ENCODE measurements around the gene DRAM2. TPM values are rescaled to one million over a fixed set of nuclear protein-coding genes. Genes with fewer than 3 reads are reported as not detected.

The DRAM2 gene
- polyA plus RNA-seq, 1 of the 3 experiments (the other 2 are of a cell fraction), result 19.2 TPM

DNA sequence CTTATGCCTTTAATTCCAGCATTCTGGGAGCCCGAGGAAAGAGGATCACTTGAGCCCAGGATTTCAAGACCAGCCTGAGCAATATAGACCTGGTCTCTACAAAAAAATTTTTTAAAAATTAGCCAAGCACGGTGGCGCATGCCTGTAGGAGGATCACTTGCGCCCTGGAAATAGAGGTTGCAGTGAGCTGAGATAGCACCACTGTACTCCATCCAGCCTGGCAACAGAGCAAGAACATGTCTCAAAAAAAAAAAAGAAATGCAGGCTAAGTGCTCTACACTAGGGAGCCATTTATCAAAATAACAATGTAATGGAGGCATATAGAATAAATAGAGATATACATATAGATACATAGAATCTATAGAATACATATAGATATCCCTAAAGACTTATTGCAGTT lies 23.5 kb upstream of the DRAM2 start:
- CTCF ChIA-PET, result no interaction called here
- Histone ChIP-seq H3K4me3 (ENCODE audit: low read depth in 2 of 2, low read length in 1 of 2) (no peak overlapping the region), H3K4me2 (no peak overlapping the region), H3K36me3 (replicated peaks in 1 of 2; ENCODE audit: control insufficient read depth in 1 of 2, insufficient read depth in 2 of 2, low read length in 1 of 2) (peaks cover 39 to 57% of the 10 kb centered on the region in 2 experiments), H3K4me1 (ENCODE audit: control insufficient read depth in 1 of 2, insufficient read depth in 2 of 2, low read depth in 1 of 2, low read length in 1 of 2) (peaks cover 3 to 5% of the 10 kb centered on the region in 2 experiments; a peak in 3 of 4 replicates), H3K9me3 (no peaks in the 10 kb centered on the region), H3K9me2 (0 out of 2 replicates have a peak, but pooled peaks cover 5% of the 10 kb centered on the region), H2AFZ (ENCODE audit: low read depth) (no peak overlapping the region), H3K27me3 (ENCODE audit: insufficient read depth) (no peaks in the 10 kb centered on the region), H3K27ac (ENCODE audit: low read depth in 2 of 2, low read length in 1 of 2) (no peak overlapping the region), H3F3A (replicated peaks; ENCODE audit: insufficient read depth) (peaks cover 4% of the 10 kb centered on the region), H3K9ac (no peak overlapping the region), H3K79me2 (ENCODE audit: insufficient read depth) (peaks cover 7% of the 10 kb centered on the region), H4K20me1 (ENCODE audit: insufficient read depth) (no peaks in the 10 kb centered on the region)
- POLR2A ChIA-PET, result no interaction called here
- 100% methylated on average over 4 of the region's 4 CpGs for WGBS (ENCODE audit: low lambda C conversion rate)
- TF ChIP-seq FOXM1 (IDR thresholded peaks at IDR 0.05; ENCODE audit: low read depth) (no peak), TEAD4 (IDR thresholded peaks at IDR 0.05; ENCODE audit: borderline replicate concordance, insufficient read depth) (no peak), RCOR1 (IDR thresholded peaks at IDR 0.05; ENCODE audit: low read length) (no peak), RXRA (IDR thresholded peaks at IDR 0.05; ENCODE audit: borderline replicate concordance, low read depth) (no peak), POLR2AphosphoS5 (IDR thresholded peaks at IDR 0.05; ENCODE audit: low read depth, low read length) (no peak), CHD2 (IDR thresholded peaks at IDR 0.05; ENCODE audit: low read length, partially characterized antibody) (no peak)
- TF ChIP-seq, protein P1, sequence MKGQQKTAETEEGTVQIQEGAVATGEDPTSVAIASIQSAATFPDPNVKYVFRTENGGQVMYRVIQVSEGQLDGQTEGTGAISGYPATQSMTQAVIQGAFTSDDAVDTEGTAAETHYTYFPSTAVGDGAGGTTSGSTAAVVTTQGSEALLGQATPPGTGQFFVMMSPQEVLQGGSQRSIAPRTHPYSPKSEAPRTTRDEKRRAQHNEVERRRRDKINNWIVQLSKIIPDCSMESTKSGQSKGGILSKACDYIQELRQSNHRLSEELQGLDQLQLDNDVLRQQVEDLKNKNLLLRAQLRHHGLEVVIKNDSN (IDR thresholded peaks at IDR 0.05; ENCODE audit: borderline replicate concordance, low read depth), result no peak
- TF ChIP-seq, protein P2, sequence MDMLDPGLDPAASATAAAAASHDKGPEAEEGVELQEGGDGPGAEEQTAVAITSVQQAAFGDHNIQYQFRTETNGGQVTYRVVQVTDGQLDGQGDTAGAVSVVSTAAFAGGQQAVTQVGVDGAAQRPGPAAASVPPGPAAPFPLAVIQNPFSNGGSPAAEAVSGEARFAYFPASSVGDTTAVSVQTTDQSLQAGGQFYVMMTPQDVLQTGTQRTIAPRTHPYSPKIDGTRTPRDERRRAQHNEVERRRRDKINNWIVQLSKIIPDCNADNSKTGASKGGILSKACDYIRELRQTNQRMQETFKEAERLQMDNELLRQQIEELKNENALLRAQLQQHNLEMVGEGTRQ (IDR thresholded peaks at IDR 0.05; ENCODE audit: borderline replicate concordance, low read depth, low read length), result no peak
- TF ChIP-seq, protein P3, sequence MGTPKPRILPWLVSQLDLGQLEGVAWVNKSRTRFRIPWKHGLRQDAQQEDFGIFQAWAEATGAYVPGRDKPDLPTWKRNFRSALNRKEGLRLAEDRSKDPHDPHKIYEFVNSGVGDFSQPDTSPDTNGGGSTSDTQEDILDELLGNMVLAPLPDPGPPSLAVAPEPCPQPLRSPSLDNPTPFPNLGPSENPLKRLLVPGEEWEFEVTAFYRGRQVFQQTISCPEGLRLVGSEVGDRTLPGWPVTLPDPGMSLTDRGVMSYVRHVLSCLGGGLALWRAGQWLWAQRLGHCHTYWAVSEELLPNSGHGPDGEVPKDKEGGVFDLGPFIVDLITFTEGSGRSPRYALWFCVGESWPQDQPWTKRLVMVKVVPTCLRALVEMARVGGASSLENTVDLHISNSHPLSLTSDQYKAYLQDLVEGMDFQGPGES (IDR thresholded peaks at IDR 0.05; ENCODE audit: low read depth, low read length), result no peak
- TF ChIP-seq, protein P4, sequence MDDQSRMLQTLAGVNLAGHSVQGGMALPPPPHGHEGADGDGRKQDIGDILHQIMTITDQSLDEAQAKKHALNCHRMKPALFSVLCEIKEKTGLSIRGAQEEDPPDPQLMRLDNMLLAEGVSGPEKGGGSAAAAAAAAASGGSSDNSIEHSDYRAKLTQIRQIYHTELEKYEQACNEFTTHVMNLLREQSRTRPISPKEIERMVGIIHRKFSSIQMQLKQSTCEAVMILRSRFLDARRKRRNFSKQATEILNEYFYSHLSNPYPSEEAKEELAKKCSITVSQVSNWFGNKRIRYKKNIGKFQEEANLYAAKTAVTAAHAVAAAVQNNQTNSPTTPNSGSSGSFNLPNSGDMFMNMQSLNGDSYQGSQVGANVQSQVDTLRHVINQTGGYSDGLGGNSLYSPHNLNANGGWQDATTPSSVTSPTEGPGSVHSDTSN (IDR thresholded peaks at IDR 0.05), result no peak
- DNase-seq, result no peak

DNA sequence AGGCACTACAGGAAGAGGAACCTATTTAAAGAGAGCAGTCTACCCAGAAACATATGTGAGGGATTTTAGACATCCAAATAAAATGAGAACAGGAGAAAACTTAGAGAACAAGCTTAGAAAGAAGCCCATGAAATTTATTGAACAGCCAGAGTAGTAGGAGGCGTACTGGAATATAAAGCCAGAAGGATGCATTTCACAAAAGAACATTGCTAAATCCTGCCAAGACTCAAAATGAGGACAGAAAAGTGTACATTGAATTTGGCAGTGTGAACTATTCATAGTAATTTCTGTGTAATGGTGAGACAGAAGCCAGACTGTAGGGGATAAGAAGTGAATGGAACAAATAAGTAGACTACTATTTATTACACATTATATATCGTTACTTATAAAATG lies 22.6 kb upstream of the DRAM2 start:
- Histone ChIP-seq H2AFZ (ENCODE audit: low read depth) (no peak overlapping the region), H3K27ac (ENCODE audit: low read depth in 2 of 2, low read length in 1 of 2) (peak overlapping the region in 1 of 2 experiments; percentile 64; a peak in 2 of 4 replicates), H3F3A (replicated peaks; ENCODE audit: insufficient read depth) (peaks cover 4% of the 10 kb centered on the region), H3K4me3 (ENCODE audit: low read depth in 2 of 2, low read length in 1 of 2) (no peak overlapping the region), H3K9ac (no peak overlapping the region), H3K36me3 (replicated peaks in 1 of 2; ENCODE audit: control insufficient read depth in 1 of 2, insufficient read depth in 2 of 2, low read length in 1 of 2) (peaks cover 34 to 53% of the 10 kb centered on the region in 2 experiments), H3K9me3 (no peaks in the 10 kb centered on the region), H3K79me2 (ENCODE audit: insufficient read depth) (peaks cover 12% of the 10 kb centered on the region), H3K4me1 (ENCODE audit: control insufficient read depth in 1 of 2, insufficient read depth in 2 of 2, low read depth in 1 of 2, low read length in 1 of 2) (peaks cover 3 to 5% of the 10 kb centered on the region in 2 experiments; a peak in 3 of 4 replicates), H4K20me1 (ENCODE audit: insufficient read depth) (no peaks in the 10 kb centered on the region), H3K9me2 (0 out of 2 replicates have a peak, but pooled peaks cover 5% of the 10 kb centered on the region), H3K4me2 (no peak overlapping the region), H3K27me3 (ENCODE audit: insufficient read depth) (no peaks in the 10 kb centered on the region)
- POLR2A ChIA-PET, result no interaction called here
- CTCF ChIA-PET, result interaction anchor here (2.2 kb wide), 1 partner anchor 61 kb away, joined by 8 read pairs; no protein-coding TSS in a partner anchor
- DNase-seq, result no peak
- WGBS (ENCODE audit: low lambda C conversion rate), result 97% methylated on average over 2 of the region's 2 CpGs
- TF ChIP-seq SIN3A (IDR thresholded peaks at IDR 0.05; ENCODE audit: borderline replicate concordance, low read depth, low read length) (no peak), SMC3 (IDR thresholded peaks at IDR 0.05; ENCODE audit: low read depth, low read length) (no peak), GABPA (IDR thresholded peaks at IDR 0.05; ENCODE audit: low read depth) (no peak), NFIC (IDR thresholded peaks at IDR 0.05; ENCODE audit: borderline replicate concordance) (no peak), RCOR1 (IDR thresholded peaks at IDR 0.05; ENCODE audit: low read length) (no peak), GATA2 (CRISPR knock-in tag; IDR thresholded peaks at IDR 0.05) (no peak), TCF12 (IDR thresholded peaks at IDR 0.05) (no peak), RFX5 (IDR thresholded peaks at IDR 0.05; ENCODE audit: low read length) (no peak), TEAD4 (IDR thresholded peaks at IDR 0.05; ENCODE audit: borderline replicate concordance, insufficient read depth) (no peak), CHD2 (IDR thresholded peaks at IDR 0.05; ENCODE audit: low read length, partially characterized antibody) (no peak), YY1 (IDR thresholded peaks at IDR 0.05; ENCODE audit: low read depth) (no peak)
- TF ChIP-seq, protein P1 (IDR thresholded peaks at IDR 0.05; ENCODE audit: borderline replicate concordance, low read depth), result no peak
- TF ChIP-seq, protein P3 (IDR thresholded peaks at IDR 0.05; ENCODE audit: low read depth, low read length), result no peak

Measured in SK-N-SH (cell line).